NCI-H510A (cell line): Measurements from ENCODE around the gene CELSR2.
"Not testable (repeated sequence)": the region's sequence is repeated elsewhere in the genome, so short reads cannot be mapped to it uniquely, and the experiment has no call there.

Experiments used
- DNase-seq: peaks from one replicate; lab custom pipeline; 2025; lab: John Stamatoyannopoulos, UW

CELSR2 gene

DNA sequence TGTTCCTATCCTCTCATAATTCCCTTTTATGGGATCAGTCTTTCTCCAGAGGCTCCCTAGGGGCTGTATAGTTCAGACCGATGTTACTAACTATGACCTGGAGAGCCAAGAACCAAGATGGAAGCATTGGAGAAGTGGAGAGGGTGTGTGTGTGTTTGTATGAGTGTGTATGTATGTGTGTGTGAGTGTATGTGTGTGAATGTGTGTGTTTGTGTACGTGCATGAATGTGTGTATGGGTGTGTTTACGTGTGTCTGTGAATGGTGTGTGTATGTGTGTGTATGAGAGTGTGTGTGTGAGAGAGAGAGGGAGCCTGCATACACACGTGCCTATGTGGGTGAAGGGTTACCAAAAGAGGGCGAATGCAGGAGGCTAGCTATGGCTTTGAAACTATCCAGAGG is 52.5 kb downstream of the CELSR2 start:
- DNase-seq: no peak

DNA sequence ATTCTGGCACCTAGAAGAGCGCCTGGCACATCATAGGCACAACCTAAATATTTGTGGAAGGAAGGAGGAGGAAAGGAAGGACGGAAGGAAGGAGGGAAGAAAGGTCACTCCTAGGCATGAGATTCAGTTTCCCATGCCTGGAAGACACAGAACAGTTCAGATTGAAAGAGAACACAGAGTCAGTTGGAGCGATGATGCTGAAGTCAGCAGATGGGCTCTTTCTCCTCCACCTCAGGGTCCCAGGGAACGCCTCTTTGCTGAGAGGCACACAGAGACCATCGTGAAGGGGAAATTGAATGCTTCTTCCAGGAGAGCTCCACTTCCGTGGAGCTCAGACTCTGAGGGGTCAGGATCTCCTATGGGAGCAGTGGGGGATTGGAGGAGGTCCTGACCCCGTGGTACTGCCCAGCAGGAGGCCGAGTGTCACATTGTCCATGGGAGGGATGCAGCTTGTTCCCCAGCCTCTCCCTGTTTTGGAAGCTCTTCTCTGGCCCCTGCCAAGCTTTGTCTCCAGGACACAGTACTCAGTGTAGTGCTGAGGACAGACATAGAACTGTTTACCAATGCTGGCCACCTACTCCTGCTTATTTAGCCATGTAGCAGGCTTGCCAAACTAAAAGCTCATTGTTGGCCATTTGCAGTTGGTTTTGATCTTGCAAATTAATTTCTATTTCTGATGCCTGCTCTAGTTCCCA is 55.0 kb downstream of the CELSR2 start:
- no peak for DNase-seq

DNA sequence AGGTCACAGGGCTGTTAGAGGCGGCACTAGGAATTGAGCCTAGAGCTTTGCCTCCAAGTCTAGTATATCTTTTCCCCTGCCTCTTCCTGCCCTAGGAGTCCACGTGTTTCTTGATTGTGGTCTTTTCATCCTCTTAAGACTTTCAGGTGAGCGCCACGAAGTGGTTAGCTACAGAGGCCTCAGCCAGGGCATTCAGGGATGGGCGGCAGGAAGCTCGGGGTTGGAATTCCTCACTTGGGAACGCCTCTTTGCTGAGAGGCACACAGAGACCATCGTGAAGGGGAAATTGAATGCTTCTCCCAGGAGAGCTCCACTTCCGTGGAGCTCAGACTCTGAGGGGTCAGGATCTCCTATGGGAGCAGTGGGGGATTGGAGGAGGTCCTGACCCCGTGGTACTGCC is 56.7 kb downstream of the CELSR2 start:
- not testable (repeated sequence) for DNase-seq

GRCh38 chr1:109306832-109307273 is 57.5 kb downstream of the CELSR2 start, which contains the start of gene MYBPHL:
MYBPHL (minus strand) TSS chr1:109307011; CDS start chr1:109306991, 20 bp downstream.
- DNase-seq: peak; percentile 65

- peak; percentile 58 for DNase-seq
These were observed 58.1 kb downstream of the CELSR2 start for GRCh38 chr1:109307274-109308021.

- no peak for DNase-seq
These were observed 60.0 kb downstream of the CELSR2 start for GRCh38 chr1:109309347-109309746.

- no peak for DNase-seq
These were observed 62.9 kb downstream of the CELSR2 start for GRCh38 chr1:109312246-109312645.

- DNase-seq: no peak
These were observed 63.8 kb downstream of the CELSR2 start for GRCh38 chr1:109312978-109313775.

GRCh38 chr1:109314795-109315194 is 65.5 kb downstream of the CELSR2 start:
- DNase-seq: no peak

DNA sequence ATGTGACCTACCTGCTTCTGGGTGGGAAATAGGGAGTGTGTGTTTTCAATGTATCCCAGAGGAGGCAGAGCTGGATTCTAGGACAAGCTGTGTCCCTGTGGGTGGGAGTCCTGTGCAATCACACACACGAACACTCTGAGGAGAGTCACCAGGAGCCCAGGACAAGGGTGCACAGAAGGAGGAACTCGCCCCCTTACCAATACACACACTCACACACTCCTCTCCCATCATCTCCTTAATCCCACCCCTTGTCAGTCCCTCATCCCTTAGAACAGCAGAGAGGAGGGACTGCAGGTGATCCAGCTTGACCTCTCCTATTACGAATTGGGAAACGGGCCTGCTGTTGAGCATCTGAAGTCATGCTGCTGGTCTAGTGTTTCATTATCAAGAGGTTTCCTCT is 65.9 kb downstream of the CELSR2 start:
- no peak for DNase-seq

DNA sequence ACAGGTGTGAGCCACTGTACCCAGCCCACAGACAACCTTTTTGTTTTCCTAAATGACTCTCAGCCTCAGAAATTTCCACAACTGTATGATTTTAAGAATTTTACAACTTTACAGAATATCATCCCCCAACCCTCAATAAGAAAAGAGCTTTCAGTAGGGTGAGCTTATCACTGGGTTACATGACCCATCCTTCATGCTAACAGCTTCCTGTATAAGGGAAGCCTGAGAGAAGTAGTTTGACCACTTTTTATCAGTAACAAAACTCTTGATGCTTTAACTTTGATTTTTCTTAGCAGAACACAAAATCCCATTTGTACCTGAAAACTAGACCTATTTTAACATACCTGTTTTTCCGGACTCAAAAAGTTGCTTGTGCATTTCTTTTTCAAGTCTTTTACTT is 67.2 kb downstream of the CELSR2 start:
- no peak for DNase-seq

GRCh38 chr1:109319114-109319513 is 69.8 kb downstream of the CELSR2 start:
- no peak for DNase-seq

- no peak for DNase-seq
These were observed 73.6 kb downstream of the CELSR2 start for GRCh38 chr1:109322974-109323373.
